ENCODE data around the gene PSTPIP2.
"Not testable (repeated sequence)": the region's sequence is repeated elsewhere in the genome, so short reads cannot be mapped to it uniquely, and the experiment has no call there.

PSTPIP2 gene

GRCh38 chr18:45962461-45962860 is 109.6 kb downstream of the PSTPIP2 start:
- H3K4me1 Mint-ChIP-seq (ENCODE audit: low read depth): peaks cover 65% of the 10 kb centered on the region
- no peaks in the 10 kb centered on the region for H3K27me3 Mint-ChIP-seq
- H3K36me3 Mint-ChIP-seq (ENCODE audit: low read depth): peaks cover 26% of the 10 kb centered on the region
- no peaks in the 10 kb centered on the region for H3K9me3 Mint-ChIP-seq
- no peak overlapping the region for H3K4me3 Mint-ChIP-seq
- peak overlapping the region; percentile 14 for H3K27ac Mint-ChIP-seq

- not testable (repeated sequence) for H3K27me3 Mint-ChIP-seq, H3K4me3 Mint-ChIP-seq, H3K9me3 Mint-ChIP-seq, H3K27ac Mint-ChIP-seq
- Mint-ChIP-seq H3K4me1 (ENCODE audit: low read depth) (peaks cover 54% of the 10 kb centered on the region), H3K36me3 (ENCODE audit: low read depth) (peaks cover 36% of the 10 kb centered on the region)
These were observed 112.6 kb downstream of the PSTPIP2 start for GRCh38 chr18:45959484-45959883.

GRCh38 chr18:45958730-45959129 is 113.3 kb downstream of the PSTPIP2 start:
- no peaks in the 10 kb centered on the region for H3K27me3 Mint-ChIP-seq
- no peak overlapping the region for H3K4me3 Mint-ChIP-seq
- H3K9me3 Mint-ChIP-seq: no peaks in the 10 kb centered on the region
- H3K4me1 Mint-ChIP-seq (ENCODE audit: low read depth): peaks cover 52% of the 10 kb centered on the region
- H3K36me3 Mint-ChIP-seq (ENCODE audit: low read depth): peaks cover 42% of the 10 kb centered on the region
- H3K27ac Mint-ChIP-seq: no peak overlapping the region

GRCh38 chr18:45958027-45958426 is 114.0 kb downstream of the PSTPIP2 start:
- Mint-ChIP-seq H3K4me3 (no peak overlapping the region), H3K36me3 (ENCODE audit: low read depth) (peaks cover 45% of the 10 kb centered on the region)

GRCh38 chr18:45957100-45957499 is 115.0 kb downstream of the PSTPIP2 start:
- no peaks in the 10 kb centered on the region for H3K27me3 Mint-ChIP-seq
- no peaks in the 10 kb centered on the region for H3K9me3 Mint-ChIP-seq
- H3K36me3 Mint-ChIP-seq (ENCODE audit: low read depth): peaks cover 50% of the 10 kb centered on the region
- H3K27ac Mint-ChIP-seq: no peak overlapping the region
- H3K4me1 Mint-ChIP-seq (ENCODE audit: low read depth): peaks cover 36% of the 10 kb centered on the region
- H3K4me3 Mint-ChIP-seq: no peak overlapping the region

More at GRCh38 chr18:45958027-45958426, 114.0 kb downstream of the PSTPIP2 start:
- Mint-ChIP-seq H3K4me1 (ENCODE audit: low read depth) (peaks cover 45% of the 10 kb centered on the region), H3K27me3 (no peaks in the 10 kb centered on the region), H3K9me3 (no peaks in the 10 kb centered on the region), H3K27ac (no peak overlapping the region)

- no peaks in the 10 kb centered on the region for H3K9me3 Mint-ChIP-seq
- H3K4me1 Mint-ChIP-seq (ENCODE audit: low read depth): peaks cover 16% of the 10 kb centered on the region
- H3K27me3 Mint-ChIP-seq: no peaks in the 10 kb centered on the region
- H3K36me3 Mint-ChIP-seq (ENCODE audit: low read depth): peaks cover 64% of the 10 kb centered on the region
- H3K4me3 Mint-ChIP-seq: no peak overlapping the region
- no peak overlapping the region for H3K27ac Mint-ChIP-seq
These were observed 117.8 kb downstream of the PSTPIP2 start for GRCh38 chr18:45954070-45954934.

- Mint-ChIP-seq H3K4me3 (no peak overlapping the region), H3K27me3 (no peaks in the 10 kb centered on the region), H3K9me3 (no peaks in the 10 kb centered on the region), H3K36me3 (ENCODE audit: low read depth) (peaks cover 91% of the 10 kb centered on the region), H3K27ac (no peak overlapping the region), H3K4me1 (ENCODE audit: low read depth) (peaks cover 3% of the 10 kb centered on the region)
These were observed 120.9 kb downstream of the PSTPIP2 start for GRCh38 chr18:45951016-45951714.

GRCh38 chr18:45945669-45946068 is 126.4 kb downstream of the PSTPIP2 start:
- Mint-ChIP-seq H3K27ac (no peak overlapping the region), H3K9me3 (no peaks in the 10 kb centered on the region), H3K4me1 (ENCODE audit: low read depth) (peaks cover 5% of the 10 kb centered on the region), H3K4me3 (no peak overlapping the region), H3K27me3 (no peaks in the 10 kb centered on the region), H3K36me3 (ENCODE audit: low read depth) (peaks cover 82% of the 10 kb centered on the region)

GRCh38 chr18:45940724-45941123 is 131.3 kb downstream of the PSTPIP2 start:
- H3K27ac Mint-ChIP-seq: no peak overlapping the region
- no peaks in the 10 kb centered on the region for H3K27me3 Mint-ChIP-seq
- H3K36me3 Mint-ChIP-seq (ENCODE audit: low read depth): peaks cover 72% of the 10 kb centered on the region
- H3K4me3 Mint-ChIP-seq: no peak overlapping the region
- H3K9me3 Mint-ChIP-seq: no peaks in the 10 kb centered on the region
- peaks cover 42% of the 10 kb centered on the region for H3K4me1 Mint-ChIP-seq (ENCODE audit: low read depth)

GRCh38 chr18:45939236-45939635 is 132.8 kb downstream of the PSTPIP2 start:
- Mint-ChIP-seq H3K4me1 (ENCODE audit: low read depth) (peaks cover 47% of the 10 kb centered on the region), H3K9me3 (no peaks in the 10 kb centered on the region), H3K27me3 (no peaks in the 10 kb centered on the region), H3K4me3 (no peak overlapping the region), H3K27ac (no peak overlapping the region), H3K36me3 (ENCODE audit: low read depth) (peaks cover 67% of the 10 kb centered on the region)

GRCh38 chr18:45938488-45938935 is 133.5 kb downstream of the PSTPIP2 start:
- Mint-ChIP-seq H3K4me3 (peak overlapping the region; percentile 55), H3K4me1 (ENCODE audit: low read depth) (peaks cover 47% of the 10 kb centered on the region), H3K36me3 (ENCODE audit: low read depth) (peaks cover 64% of the 10 kb centered on the region)

GRCh38 chr18:45935591-45936335 is 136.3 kb downstream of the PSTPIP2 start:
- no peaks in the 10 kb centered on the region for H3K9me3 Mint-ChIP-seq
- no peaks in the 10 kb centered on the region for H3K27me3 Mint-ChIP-seq
- H3K4me1 Mint-ChIP-seq (ENCODE audit: low read depth): peaks cover 43% of the 10 kb centered on the region
- peak overlapping the region; percentile 77 for H3K27ac Mint-ChIP-seq
- H3K4me3 Mint-ChIP-seq: no peak overlapping the region
- peaks cover 57% of the 10 kb centered on the region for H3K36me3 Mint-ChIP-seq (ENCODE audit: low read depth)

More at GRCh38 chr18:45938488-45938935, 133.5 kb downstream of the PSTPIP2 start:
- Mint-ChIP-seq H3K27ac (peak overlapping the region; percentile 80), H3K9me3 (no peaks in the 10 kb centered on the region), H3K27me3 (no peaks in the 10 kb centered on the region)
